Hematopoietic multipotent progenitor cell treated with erythropoietin and hydrocortisone succinate and interleukin-3 and kit ligand, for 15 days (in vitro differentiated cells): ENCODE results near the gene JMJD6.
A peak's percentile ranks its signal among the peaks of the same experiment; 100 is the strongest.

Experiments used
- DNase-seq: peaks from one replicate; pipeline ENCODE4 v3.0.0-alpha.2; 2015; ENCODE audit warnings: low spot score

The JMJD6 gene

DNA sequence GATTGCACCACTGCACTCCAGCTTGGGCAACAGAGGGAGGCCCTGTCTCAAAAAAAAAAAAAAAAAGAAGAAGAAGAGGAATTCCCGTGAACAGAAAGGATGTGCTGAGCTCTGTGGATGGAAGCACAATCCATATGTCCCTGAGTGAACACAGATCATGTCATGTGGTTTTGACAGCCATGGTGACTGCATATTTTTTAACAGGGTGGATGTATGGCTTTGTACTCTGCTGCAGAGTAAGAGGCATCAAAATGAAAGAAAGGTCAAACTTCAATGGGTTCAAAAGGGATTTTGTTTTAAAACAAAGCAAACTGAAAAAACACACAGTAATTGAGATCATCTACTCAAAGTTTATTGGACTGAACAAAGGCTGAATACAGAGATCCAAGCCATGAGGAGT is 47.2 kb downstream of the JMJD6 start:
- no peak for DNase-seq

DNA sequence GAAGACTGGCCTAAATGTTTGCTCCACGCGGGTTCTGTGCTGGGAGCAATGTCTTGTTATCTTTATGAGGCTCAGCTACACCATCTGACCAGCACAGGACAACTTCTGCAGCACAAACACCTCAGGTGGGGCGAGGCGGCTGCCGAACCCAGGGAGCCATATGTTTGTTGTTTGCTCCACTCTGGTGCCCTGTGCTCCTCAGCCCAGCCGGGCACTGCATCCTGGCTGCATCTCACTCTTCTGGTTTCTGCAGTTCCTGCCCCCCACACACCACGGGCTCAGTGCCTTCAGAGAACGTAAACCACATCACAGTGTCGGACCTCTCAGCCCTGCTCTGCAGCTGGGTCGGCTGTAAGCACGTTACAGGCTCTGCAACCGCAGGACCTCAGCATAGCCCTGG is 48.1 kb downstream of the JMJD6 start:
- DNase-seq, result no peak

DNA sequence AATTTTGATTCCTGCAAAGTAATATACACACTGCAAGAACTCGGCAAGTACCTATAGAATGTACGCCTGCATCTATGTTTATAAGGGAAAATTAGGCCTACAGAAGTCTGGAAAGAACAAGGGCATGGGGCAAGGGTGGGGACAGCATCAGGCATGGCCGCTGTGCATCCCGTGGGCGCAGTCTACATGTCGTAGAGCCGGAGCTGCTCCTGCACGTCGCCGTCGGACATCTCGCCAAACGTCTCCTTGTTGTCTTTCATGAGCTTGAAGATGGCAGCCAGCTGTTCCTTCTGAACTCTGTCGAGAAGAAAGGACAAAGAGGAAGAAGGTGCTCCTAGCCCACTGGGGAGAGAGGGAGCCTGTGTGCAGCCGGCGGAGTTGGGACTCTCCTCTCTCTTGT is 49.0 kb downstream of the JMJD6 start:
- no peak for DNase-seq

- DNase-seq, result no peak
These were observed 49.8 kb downstream of the JMJD6 start for GRCh38 chr17:76676629-76677028.

DNA sequence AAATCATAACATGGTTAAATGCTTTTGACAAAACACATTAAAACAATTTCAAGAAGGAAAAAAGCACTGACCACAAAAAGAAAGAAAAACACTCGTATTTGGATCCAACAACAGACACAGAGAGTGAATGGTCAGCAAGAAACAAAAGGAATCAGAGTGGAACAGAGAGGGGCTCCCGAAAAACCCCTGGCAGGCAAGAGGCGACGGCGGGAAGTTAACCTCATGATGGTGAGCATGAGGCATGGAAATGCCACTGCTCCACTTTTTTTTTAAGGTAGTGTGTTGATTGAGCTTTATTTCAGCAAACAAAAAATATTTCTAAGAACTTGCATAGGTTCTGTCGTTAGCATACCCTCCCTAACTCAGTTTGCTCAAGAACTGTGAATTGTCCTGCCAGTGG is 50.8 kb downstream of the JMJD6 start:
- DNase-seq, result no peak

DNA sequence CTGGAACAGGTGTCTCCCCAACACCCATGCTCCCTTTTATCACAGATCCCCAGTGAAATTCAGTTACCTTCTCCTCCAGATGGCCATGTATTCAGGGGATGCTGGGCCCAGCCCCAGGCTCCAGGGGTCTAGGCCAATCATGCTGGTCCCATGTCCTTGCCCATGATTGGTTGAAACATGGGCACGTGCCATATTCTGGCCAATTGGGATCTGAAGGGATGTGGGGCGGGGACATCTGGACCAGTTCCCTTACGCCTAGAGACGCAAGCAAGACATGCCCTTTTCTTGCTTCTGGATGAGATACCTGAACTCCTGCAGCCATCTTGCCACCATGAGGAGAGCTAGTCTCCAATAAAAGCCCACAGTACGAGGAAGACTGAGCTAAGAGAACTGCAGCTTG is 51.8 kb downstream of the JMJD6 start:
- DNase-seq, result no peak

- DNase-seq, result no peak
These were observed 52.7 kb downstream of the JMJD6 start for GRCh38 chr17:76673729-76674128.

GRCh38 chr17:76672892-76673291 is 53.5 kb downstream of the JMJD6 start:
- DNase-seq, result no peak

DNA sequence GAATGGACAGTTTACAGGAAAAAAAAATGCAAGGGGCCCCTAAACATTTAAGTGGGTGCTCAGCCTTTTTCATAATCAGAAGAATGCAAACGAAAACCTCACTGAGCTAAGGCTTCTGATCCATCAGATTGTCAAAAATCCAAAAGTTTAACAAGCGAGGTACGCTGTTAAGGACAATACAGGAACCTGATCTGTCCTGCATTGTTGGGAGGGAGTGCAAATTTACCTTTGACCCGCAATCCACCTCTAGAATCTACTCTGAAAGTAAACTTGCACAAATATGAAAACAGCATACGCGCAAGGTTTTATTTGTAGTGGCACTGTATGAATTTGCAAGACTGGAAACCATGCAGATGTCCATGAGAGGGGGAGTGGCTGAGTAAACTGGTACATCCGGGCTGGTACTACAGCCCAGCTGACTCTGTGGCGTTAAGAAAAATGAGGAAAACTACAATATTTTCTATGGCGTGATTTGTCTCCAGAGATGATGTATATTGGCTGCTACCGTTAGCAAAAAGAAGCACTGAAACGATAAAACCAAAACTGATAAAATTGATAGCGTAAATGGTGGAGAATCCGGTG is 54.0 kb downstream of the JMJD6 start:
- DNase-seq, result no peak

DNA sequence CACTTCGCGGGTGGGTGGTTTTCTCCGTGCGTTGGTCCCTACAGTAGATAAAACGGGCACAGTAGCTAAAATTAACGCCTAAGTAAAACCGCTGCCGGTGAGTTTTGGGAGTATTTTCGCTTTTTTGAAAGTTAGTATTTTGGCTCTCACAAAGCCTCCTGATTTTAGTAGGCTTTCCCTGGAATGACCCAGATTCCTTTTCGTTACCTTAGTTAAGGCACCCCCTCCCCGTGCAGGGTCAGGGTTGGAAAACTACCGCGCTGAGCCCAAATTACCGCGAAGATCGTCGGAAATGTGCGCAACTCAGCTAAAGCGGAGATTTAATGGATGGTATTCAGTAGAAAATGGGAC is 54.5 kb downstream of the JMJD6 start:
- DNase-seq, result no peak

GRCh38 chr17:76671123-76671911 is 55.1 kb downstream of the JMJD6 start:
- DNase-seq, result peak; percentile 100

- no peak for DNase-seq
These were observed 55.7 kb downstream of the JMJD6 start for GRCh38 chr17:76670718-76671122.

DNA sequence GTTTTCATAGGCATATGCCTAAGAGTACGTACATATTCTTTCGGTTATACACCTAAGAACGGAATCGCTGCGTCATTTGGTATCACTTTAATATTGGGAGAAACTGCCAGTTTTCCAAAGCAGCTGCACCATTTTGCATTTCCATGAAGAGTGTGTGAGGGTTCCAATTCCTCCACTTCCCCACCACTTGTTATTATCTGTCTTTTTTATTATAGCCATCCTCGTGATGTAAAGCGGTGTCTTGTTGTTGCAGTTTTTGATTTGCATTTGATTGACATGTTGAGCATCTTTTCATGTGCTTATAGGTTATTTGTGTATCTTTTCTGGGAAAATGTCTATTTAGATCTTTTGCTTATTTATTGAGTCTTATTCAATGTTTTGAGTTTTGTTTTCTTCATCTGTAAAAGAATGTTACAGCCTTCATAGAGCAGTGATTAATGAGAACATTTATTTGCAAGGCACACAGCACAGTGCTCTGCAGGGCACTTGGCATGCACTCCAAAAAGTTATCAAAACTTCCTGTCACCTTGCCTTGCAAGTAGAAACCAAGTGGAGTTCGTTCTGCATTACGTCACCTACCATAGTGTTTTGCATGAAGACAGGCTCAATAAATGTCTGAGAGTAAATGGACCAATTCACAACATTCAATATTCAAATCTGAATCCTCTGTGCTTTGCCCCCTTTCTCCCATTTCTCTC is 56.2 kb downstream of the JMJD6 start:
- DNase-seq, result no peak
